ENCODE results near the gene ZNF488. TPM values are rescaled to one million over a fixed set of nuclear protein-coding genes. Genes with fewer than 3 reads are reported as not detected.

Gene ZNF488
- total and polyA plus RNA-seq, 2 donors (not counting 1 experiment from before 2014, with no cell fraction given) = not detected

GRCh38 chr10:47366181-47366631 lies 17.9 kb downstream of the ZNF488 start:
- CTCF ChIA-PET = no interaction called here
- 87% methylated on average over 5 of the region's 5 CpGs for WGBS (ENCODE audit: insufficient coverage)
- DNase-seq = no peak
- no peak overlapping the region for H3K27ac Mint-ChIP-seq
- Histone ChIP-seq H3K79me2 (ENCODE audit: control insufficient read depth, insufficient read depth, low read length) (no peaks in the 10 kb centered on the region), H3K27ac (ENCODE audit: low read length in 2 of 2) (no peak overlapping the region), H3K4me2 (replicated peaks; ENCODE audit: low read depth, low read length, poor library complexity, severe bottlenecking) (no peak overlapping the region), H3K27me3 (replicated peaks in 1 of 4; ENCODE audit: control extremely low read depth in 1 of 4, control insufficient read depth in 3 of 4, insufficient read depth in 4 of 4, low read length in 3 of 4) (no peaks in the 10 kb centered on the region), H4K20me1 (ENCODE audit: control insufficient read depth, insufficient read depth, low read length, poor library complexity, severe bottlenecking) (no peaks in the 10 kb centered on the region), H3K4me1 (ENCODE audit: control insufficient read depth in 2 of 2, insufficient read depth in 2 of 2, low read length in 2 of 2) (no peaks in the 10 kb centered on the region), H3K4me3 (ENCODE audit: control extremely low read depth in 1 of 5, extremely low read depth in 1 of 5, insufficient read depth in 1 of 5, low read depth in 2 of 5, low read length in 4 of 5) (no peak overlapping the region), H3K9ac (ENCODE audit: low read length) (no peak overlapping the region), H2AFZ (ENCODE audit: insufficient read depth, low read depth, low read length, poor library complexity, severe bottlenecking) (no peak overlapping the region), H3K9me3 (ENCODE audit: control extremely low read depth in 1 of 3, control insufficient read depth in 2 of 3, insufficient read depth in 1 of 3, low read length in 2 of 3) (no peaks in the 10 kb centered on the region), H3K36me3 (replicated peaks in 1 of 2; ENCODE audit: control extremely low read depth in 1 of 2, control insufficient read depth in 1 of 2, extremely low read depth in 1 of 2, insufficient read depth in 2 of 2, low read length in 1 of 2) (no peaks in the 10 kb centered on the region)
- POLR2A ChIA-PET = interaction anchor here (0.6 kb wide), 1 partner anchor 868 kb away, joined by 3 read pairs; no protein-coding TSS in a partner anchor
- H3K27me3 Mint-ChIP-seq = no peaks in the 10 kb centered on the region
- TF ChIP-seq, protein P1, sequence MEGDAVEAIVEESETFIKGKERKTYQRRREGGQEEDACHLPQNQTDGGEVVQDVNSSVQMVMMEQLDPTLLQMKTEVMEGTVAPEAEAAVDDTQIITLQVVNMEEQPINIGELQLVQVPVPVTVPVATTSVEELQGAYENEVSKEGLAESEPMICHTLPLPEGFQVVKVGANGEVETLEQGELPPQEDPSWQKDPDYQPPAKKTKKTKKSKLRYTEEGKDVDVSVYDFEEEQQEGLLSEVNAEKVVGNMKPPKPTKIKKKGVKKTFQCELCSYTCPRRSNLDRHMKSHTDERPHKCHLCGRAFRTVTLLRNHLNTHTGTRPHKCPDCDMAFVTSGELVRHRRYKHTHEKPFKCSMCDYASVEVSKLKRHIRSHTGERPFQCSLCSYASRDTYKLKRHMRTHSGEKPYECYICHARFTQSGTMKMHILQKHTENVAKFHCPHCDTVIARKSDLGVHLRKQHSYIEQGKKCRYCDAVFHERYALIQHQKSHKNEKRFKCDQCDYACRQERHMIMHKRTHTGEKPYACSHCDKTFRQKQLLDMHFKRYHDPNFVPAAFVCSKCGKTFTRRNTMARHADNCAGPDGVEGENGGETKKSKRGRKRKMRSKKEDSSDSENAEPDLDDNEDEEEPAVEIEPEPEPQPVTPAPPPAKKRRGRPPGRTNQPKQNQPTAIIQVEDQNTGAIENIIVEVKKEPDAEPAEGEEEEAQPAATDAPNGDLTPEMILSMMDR (IDR thresholded peaks at IDR 0.05) = no peak
- no peak for TF ChIP-seq EZH2 (IDR thresholded peaks at IDR 0.05; ENCODE audit: borderline replicate concordance, insufficient read depth, low read depth, low read length, poor library complexity, severe bottlenecking)
- H3K4me3 Mint-ChIP-seq = no peak overlapping the region
- H3K9me3 Mint-ChIP-seq (ENCODE audit: insufficient read depth) = no peaks in the 10 kb centered on the region
- no peaks in the 10 kb centered on the region for H3K4me1 Mint-ChIP-seq
- ATAC-seq (ENCODE audit: low read depth) = no peak
- intact Hi-C loops (cut with micrococcal nuclease) = no loop called here

DNA sequence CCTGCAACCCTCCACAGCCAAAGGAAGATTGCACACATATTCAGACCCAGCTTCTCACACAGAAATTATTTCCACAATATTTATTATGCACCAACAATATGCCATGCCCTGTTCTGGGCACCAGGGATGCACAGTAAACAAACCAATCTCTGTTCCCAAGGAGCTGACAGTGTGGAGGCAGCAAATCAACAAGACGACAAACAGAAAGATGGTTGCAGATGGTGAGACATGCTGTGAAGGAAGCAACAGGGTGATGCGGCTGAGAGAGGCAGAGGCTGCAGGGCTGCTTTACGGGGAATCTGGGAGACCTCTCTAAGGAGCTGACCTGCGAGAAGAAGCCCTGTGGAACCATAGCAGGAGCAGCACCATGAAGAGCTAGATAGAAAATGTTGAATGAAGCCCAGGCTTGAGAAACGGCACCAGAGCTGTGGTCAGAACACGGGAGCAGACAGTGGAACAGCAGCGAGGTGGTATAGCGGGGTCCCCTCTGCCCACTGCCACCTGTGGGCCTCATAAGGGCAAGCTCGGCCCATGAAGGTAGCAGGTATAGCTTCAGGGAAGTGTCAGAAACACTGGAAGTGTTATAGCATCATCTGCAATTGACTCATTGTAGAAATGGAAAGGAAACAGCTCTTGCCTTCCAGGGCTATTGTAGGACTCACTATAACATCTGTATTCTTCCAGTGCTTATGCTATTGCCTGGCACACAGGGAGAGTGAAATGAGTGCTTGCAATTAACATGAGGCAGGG lies 18.5 kb downstream of the ZNF488 start:
- Mint-ChIP-seq H3K4me1 (no peaks in the 10 kb centered on the region), H3K27me3 (no peaks in the 10 kb centered on the region), H3K9me3 (ENCODE audit: insufficient read depth) (no peaks in the 10 kb centered on the region), H3K27ac (no peak overlapping the region), H3K4me3 (no peak overlapping the region)
- Histone ChIP-seq H3K79me2 (ENCODE audit: control insufficient read depth, insufficient read depth, low read length) (no peaks in the 10 kb centered on the region), H3K4me2 (replicated peaks; ENCODE audit: low read depth, low read length, poor library complexity, severe bottlenecking) (no peak overlapping the region), H3K27ac (ENCODE audit: low read length in 2 of 2) (no peak overlapping the region), H3K9ac (ENCODE audit: low read length) (no peak overlapping the region), H3K4me1 (ENCODE audit: control insufficient read depth in 2 of 2, insufficient read depth in 2 of 2, low read length in 2 of 2) (no peaks in the 10 kb centered on the region), H3K27me3 (replicated peaks in 1 of 4; ENCODE audit: control extremely low read depth in 1 of 4, control insufficient read depth in 3 of 4, insufficient read depth in 4 of 4, low read length in 3 of 4) (no peaks in the 10 kb centered on the region), H3K4me3 (ENCODE audit: control extremely low read depth in 1 of 5, extremely low read depth in 1 of 5, insufficient read depth in 1 of 5, low read depth in 2 of 5, low read length in 4 of 5) (no peak overlapping the region), H3K9me3 (ENCODE audit: control extremely low read depth in 1 of 3, control insufficient read depth in 2 of 3, insufficient read depth in 1 of 3, low read length in 2 of 3) (no peaks in the 10 kb centered on the region), H3K36me3 (replicated peaks in 1 of 2; ENCODE audit: control extremely low read depth in 1 of 2, control insufficient read depth in 1 of 2, extremely low read depth in 1 of 2, insufficient read depth in 2 of 2, low read length in 1 of 2) (no peaks in the 10 kb centered on the region), H2AFZ (ENCODE audit: insufficient read depth, low read depth, low read length, poor library complexity, severe bottlenecking) (no peak overlapping the region), H4K20me1 (ENCODE audit: control insufficient read depth, insufficient read depth, low read length, poor library complexity, severe bottlenecking) (no peaks in the 10 kb centered on the region)
- TF ChIP-seq, protein P1 (IDR thresholded peaks at IDR 0.05) = no peak
- no peak for TF ChIP-seq EZH2 (IDR thresholded peaks at IDR 0.05; ENCODE audit: borderline replicate concordance, insufficient read depth, low read depth, low read length, poor library complexity, severe bottlenecking)
- DNase-seq = no peak
- ATAC-seq (ENCODE audit: low read depth) = no peak
- intact Hi-C loops (cut with micrococcal nuclease) = no loop called here
- CTCF ChIA-PET = no interaction called here
- WGBS (ENCODE audit: insufficient coverage) = 96% methylated on average over 8 of the region's 9 CpGs
- POLR2A ChIA-PET = no interaction called here

Data from B cell (primary cell).